Measurements from ENCODE around the gene PRKRA.

DNA sequence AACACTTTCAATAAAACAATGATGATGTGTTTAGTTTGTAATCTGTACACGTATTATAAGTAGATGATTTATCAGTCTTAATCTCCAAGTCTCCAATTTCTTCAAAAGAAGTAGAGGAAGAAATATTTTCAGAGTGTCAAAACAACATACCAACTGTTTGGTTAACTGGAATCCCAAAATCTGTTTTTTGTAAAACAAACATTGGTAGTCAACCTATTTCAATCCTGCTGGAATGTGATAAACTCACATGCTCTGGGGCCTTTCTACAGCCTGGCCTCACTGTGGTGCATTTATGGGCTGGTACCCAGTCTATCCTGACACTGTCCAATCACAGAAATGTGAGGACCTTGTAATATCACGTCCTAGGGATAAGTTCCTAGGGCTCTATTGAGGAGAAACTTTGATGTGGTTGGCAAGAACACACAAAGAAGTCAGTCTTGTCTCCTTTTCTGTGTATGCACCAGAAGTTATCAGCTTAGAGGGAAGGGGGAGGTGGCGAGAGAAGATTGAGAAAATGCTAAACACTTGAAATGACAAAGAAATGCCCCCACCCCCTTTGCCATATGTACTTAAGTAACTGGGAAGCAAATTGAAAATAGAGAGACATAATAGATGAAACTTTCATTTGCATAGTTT is 47.2 kb downstream of the PRKRA start:
- TF ChIP-seq, protein P1, sequence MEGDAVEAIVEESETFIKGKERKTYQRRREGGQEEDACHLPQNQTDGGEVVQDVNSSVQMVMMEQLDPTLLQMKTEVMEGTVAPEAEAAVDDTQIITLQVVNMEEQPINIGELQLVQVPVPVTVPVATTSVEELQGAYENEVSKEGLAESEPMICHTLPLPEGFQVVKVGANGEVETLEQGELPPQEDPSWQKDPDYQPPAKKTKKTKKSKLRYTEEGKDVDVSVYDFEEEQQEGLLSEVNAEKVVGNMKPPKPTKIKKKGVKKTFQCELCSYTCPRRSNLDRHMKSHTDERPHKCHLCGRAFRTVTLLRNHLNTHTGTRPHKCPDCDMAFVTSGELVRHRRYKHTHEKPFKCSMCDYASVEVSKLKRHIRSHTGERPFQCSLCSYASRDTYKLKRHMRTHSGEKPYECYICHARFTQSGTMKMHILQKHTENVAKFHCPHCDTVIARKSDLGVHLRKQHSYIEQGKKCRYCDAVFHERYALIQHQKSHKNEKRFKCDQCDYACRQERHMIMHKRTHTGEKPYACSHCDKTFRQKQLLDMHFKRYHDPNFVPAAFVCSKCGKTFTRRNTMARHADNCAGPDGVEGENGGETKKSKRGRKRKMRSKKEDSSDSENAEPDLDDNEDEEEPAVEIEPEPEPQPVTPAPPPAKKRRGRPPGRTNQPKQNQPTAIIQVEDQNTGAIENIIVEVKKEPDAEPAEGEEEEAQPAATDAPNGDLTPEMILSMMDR (conservative IDR thresholded peaks at IDR 0.05; ENCODE audit: low read depth, low read length) = no peak
- no peak for TF ChIP-seq EZH2 (IDR thresholded peaks at IDR 0.05; ENCODE audit: borderline replicate concordance, low read depth, low read length, poor library complexity, severe bottlenecking)

Data from A673 (cell line).